Raji (cell line): Measurements from ENCODE around the gene KCNT1.

Experiments
- POLR2A ChIP-seq: IDR thresholded peaks from 2 replicates; pipeline ENCODE4 v1.6.1; 2011; ENCODE audit warnings: low read depth, low read length, control low read depth; ENCODE audit not compliant: insufficient read depth

The KCNT1 gene

GRCh38 chr9:135705376-135705775, 3.4 kb downstream of the KCNT1 start:
- no peak for TF ChIP-seq POLR2A

- no peak for TF ChIP-seq POLR2A
These were observed 4.3 kb downstream of the KCNT1 start for GRCh38 chr9:135706288-135706687.

GRCh38 chr9:135707252-135708138, 5.5 kb downstream of the KCNT1 start:
- TF ChIP-seq POLR2A, result no peak

GRCh38 chr9:135708164-135708563, 6.2 kb downstream of the KCNT1 start:
- TF ChIP-seq POLR2A, result no peak

- TF ChIP-seq POLR2A, result no peak
These were observed 9.4 kb downstream of the KCNT1 start for GRCh38 chr9:135711391-135711790.

- no peak for TF ChIP-seq POLR2A
These were observed 9.9 kb downstream of the KCNT1 start for GRCh38 chr9:135711881-135712280.

GRCh38 chr9:135712613-135713295, 10.8 kb downstream of the KCNT1 start:
- TF ChIP-seq POLR2A, result no peak

- no peak for TF ChIP-seq POLR2A
These were observed 12.5 kb downstream of the KCNT1 start for GRCh38 chr9:135714242-135715055.

GRCh38 chr9:135715056-135715595, 13.1 kb downstream of the KCNT1 start:
- no peak for TF ChIP-seq POLR2A

GRCh38 chr9:135716045-135716444, 14.1 kb downstream of the KCNT1 start:
- TF ChIP-seq POLR2A, result no peak

GRCh38 chr9:135717410-135717809, 15.4 kb downstream of the KCNT1 start:
- TF ChIP-seq POLR2A, result no peak

- TF ChIP-seq POLR2A, result no peak
These were observed 16.6 kb downstream of the KCNT1 start for GRCh38 chr9:135718616-135719015.

GRCh38 chr9:135719472-135719871, 17.5 kb downstream of the KCNT1 start:
- TF ChIP-seq POLR2A, result no peak

- no peak for TF ChIP-seq POLR2A
These were observed 20.4 kb downstream of the KCNT1 start for GRCh38 chr9:135722365-135722764.

- TF ChIP-seq POLR2A, result no peak
These were observed 22.3 kb downstream of the KCNT1 start for GRCh38 chr9:135724186-135724787.
